HCT116 (cell line): ENCODE results near the gene RFC1. TPM values are rescaled to one million over a fixed set of nuclear protein-coding genes. Genes with fewer than 3 reads are reported as not detected.

Source experiments
- ATAC-seq: fragments of 200-7000 bp; cut with Tn5 transposase; 2 replicates; pipeline ENCODE4 v1.9.1; 2020; ENCODE audit warnings: mild to moderate bottlenecking, moderate library complexity
- BruUV-seq: library from RNA; stranded (reverse); fragments of 400-500 nt; replicated peaks from 2 replicates; lab custom pipeline; 2021; lab: Mats Ljungman, UMichigan
- CTCF ChIA-PET: fragments of 300-600 bp; sonication (Branson Sonifier 250); formaldehyde crosslinking; loops from one replicate; lab custom pipeline; 2021; ENCODE audit warnings: antibody characterized with exemption; lab: Charles Lee
- POLR2A ChIA-PET: fragments of 300-600, 350-600 bp; sonication (Branson Sonifier 250); formaldehyde crosslinking; loops from one replicate; lab custom pipeline; 2021; ENCODE audit warnings: antibody characterized with exemption; lab: Charles Lee
- RAD21 ChIA-PET, 2 experiments: fragments of 300-600 bp; sonication (Branson Sonifier 250); formaldehyde crosslinking; loops; one replicate each; lab custom pipeline; 2023; ENCODE audit warnings: low total read pairs in 2 of 2; ENCODE audit not compliant: uncharacterized antibody in 2 of 2, unreplicated experiment in 2 of 2, low non-redundant PET in 1 of 2; lab: Charles Lee
- DNase-seq: peaks from one replicate; pipeline ENCODE4 v3.0.0-alpha.2; 2010; ENCODE audit warnings: low read depth, low spot score
- H2AFZ ChIP-seq: fragments of 200-600 bp; shearing (Covaris generic), sonication (generic); 2 replicates; pipeline ENCODE4 v1.6.1; 2017; ENCODE audit warnings: low read depth, mixed run types, mixed read lengths, antibody characterized with exemption, low read length; ENCODE audit not compliant: poor library complexity, severe bottlenecking
- H3K27ac ChIP-seq: 2 replicates; pipeline ENCODE4 v1.5.1; 2012; ENCODE audit warnings: low read depth, low read length
- H3K27me3 ChIP-seq: fragments of 200-600 bp; sonication (generic); 2 replicates; pipeline ENCODE4 v1.6.1; 2016; ENCODE audit warnings: mixed run types, low read length, mixed read lengths; ENCODE audit not compliant: insufficient read depth
- H3K36me3 ChIP-seq, 2 experiments: fragments of 200-500 bp in 1 of 2; fragments of 200-600 bp in 1 of 2; sonication (Bioruptor generic) in 1 of 2; sonication (generic) in 1 of 2; 2 replicates each; pipeline versions ENCODE4 v1.5.1 to v1.6.1; 2014 to 2016; ENCODE audit warnings: low read length in 2 of 2, inconsistent platforms in 1 of 2, mixed read lengths in 1 of 2, mixed run types in 1 of 2; ENCODE audit not compliant: insufficient read depth in 2 of 2, control insufficient read depth in 1 of 2
- H3K4me1 ChIP-seq, 2 experiments: fragments of 200-600 bp in 1 of 2; sonication (generic) in 1 of 2; 2 replicates each; pipeline versions ENCODE4 v1.5.1 to v1.6.1; 2012 to 2017; ENCODE audit warnings: low read length in 2 of 2, inconsistent platforms in 1 of 2, mild to moderate bottlenecking in 1 of 2, mixed read lengths in 1 of 2, mixed run types in 1 of 2, moderate library complexity in 1 of 2; ENCODE audit not compliant: insufficient read depth in 2 of 2, control insufficient read depth in 1 of 2
- H3K4me2 ChIP-seq: fragments of 200-600 bp; sonication (generic); 2 replicates; pipeline ENCODE4 v1.6.1; 2017; ENCODE audit warnings: mixed run types, low read length, mixed read lengths
- H3K4me3 ChIP-seq, 2 experiments: fragments of 200-600 bp in 1 of 2; sonication (generic) in 1 of 2; replicated peaks in 1 of 2; 2 replicates each; pipeline ENCODE4 v1.5.1; 2011 to 2016; ENCODE audit warnings: low read length in 2 of 2, control low read depth in 1 of 2, low read depth in 1 of 2, mild to moderate bottlenecking in 1 of 2, mixed read lengths in 1 of 2, mixed run types in 1 of 2
- H3K79me2 ChIP-seq: fragments of 200-600 bp; sonication (generic); 2 replicates; pipeline ENCODE4 v1.6.1; 2017; ENCODE audit warnings: mild to moderate bottlenecking, mixed run types, low read length, moderate library complexity, mixed read lengths; ENCODE audit not compliant: insufficient read depth
- H3K9ac ChIP-seq: fragments of 200-600 bp; sonication (generic); 2 replicates; pipeline ENCODE4 v1.6.1; 2016; ENCODE audit warnings: low read length, mixed read lengths
- H3K9me2 ChIP-seq: fragments of 200-600 bp; sonication (generic), shearing (Covaris generic); 2 replicates; pipeline ENCODE4 v1.6.1; 2017; ENCODE audit warnings: mixed run types, mild to moderate bottlenecking, moderate library complexity; ENCODE audit not compliant: insufficient read depth
- H3K9me3 ChIP-seq, 2 experiments: fragments of 200-500 bp in 1 of 2; fragments of 200-600 bp in 1 of 2; sonication (Bioruptor generic) in 1 of 2; sonication (generic) in 1 of 2; 2 replicates each; pipeline ENCODE4 v1.6.1; 2014 to 2017; ENCODE audit warnings: low read length in 2 of 2, mixed read lengths in 2 of 2, inconsistent platforms in 1 of 2, low read depth in 1 of 2, mild to moderate bottlenecking in 1 of 2, mixed run types in 1 of 2, moderate library complexity in 1 of 2; ENCODE audit not compliant: control insufficient read depth in 1 of 2, insufficient read depth in 1 of 2
- H4K20me1 ChIP-seq: fragments of 200-600 bp; sonication (generic), shearing (Covaris generic); 2 replicates; pipeline ENCODE4 v1.6.1; 2017; ENCODE audit warnings: mixed run types, mild to moderate bottlenecking, moderate library complexity; ENCODE audit not compliant: insufficient read depth
- CBX3 ChIP-seq: IDR thresholded peaks from 2 replicates; pipeline ENCODE4 v1.6.1; 2012; ENCODE audit warnings: low read depth
- CEBPB ChIP-seq: IDR thresholded peaks from 2 replicates; pipeline ENCODE4 v1.6.1; 2012; ENCODE audit warnings: low read depth
- EGR1 ChIP-seq: IDR thresholded peaks from 2 replicates; pipeline ENCODE4 v1.6.1; 2012; ENCODE audit warnings: low read depth
- ELF1 ChIP-seq: IDR thresholded peaks from 2 replicates; pipeline ENCODE4 v1.6.1; 2012; ENCODE audit warnings: low read depth, borderline replicate concordance
- EZH2phosphoT487 ChIP-seq: fragments of 200-600 bp; IDR thresholded peaks from 2 replicates; pipeline ENCODE4 v1.6.1; 2018; ENCODE audit warnings: antibody characterized with exemption, borderline replicate concordance
- POLR2A ChIP-seq: IDR thresholded peaks from 2 replicates; pipeline ENCODE4 v1.7.0; 2011; ENCODE audit warnings: borderline replicate concordance; ENCODE audit not compliant: insufficient read depth, insufficient read length; ENCODE audit errors: extremely low read depth
- POLR2AphosphoS5 ChIP-seq: IDR thresholded peaks from 2 replicates; pipeline ENCODE4 v1.6.1; 2011; ENCODE audit warnings: mild to moderate bottlenecking, low read depth, low read length, moderate library complexity
- SIN3A ChIP-seq: IDR thresholded peaks from 2 replicates; pipeline ENCODE4 v1.6.1; 2012; ENCODE audit warnings: low read depth
- SP1 ChIP-seq: IDR thresholded peaks from 2 replicates; pipeline ENCODE4 v1.6.1; 2012; ENCODE audit warnings: low read depth
- SRF ChIP-seq: IDR thresholded peaks from 2 replicates; pipeline ENCODE4 v1.6.1; 2012; ENCODE audit warnings: low read depth
- TCF7L2 ChIP-seq: IDR thresholded peaks from 2 replicates; pipeline ENCODE4 v1.7.0; 2011; ENCODE audit warnings: borderline replicate concordance, inconsistent platforms; ENCODE audit not compliant: insufficient read depth, insufficient read length; ENCODE audit errors: extremely low read depth
- YY1 ChIP-seq: IDR thresholded peaks from 2 replicates; pipeline ENCODE4 v1.6.1; 2011; ENCODE audit warnings: low read length, low read depth, moderate library complexity, mild to moderate bottlenecking; ENCODE audit not compliant: insufficient replicate concordance; ENCODE audit errors: extremely low read depth
- ZFX ChIP-seq: fragments of 450-650 bp; IDR thresholded peaks from 2 replicates; pipeline ENCODE4 v1.6.1; 2017
- ZNF274 ChIP-seq: fragments of 200-500 bp; sonication (Bioruptor generic); IDR thresholded peaks from 2 replicates; pipeline ENCODE4 v1.6.1; 2014; ENCODE audit warnings: mild to moderate bottlenecking, low read depth, low read length, inconsistent platforms
- intact Hi-C: fragments of 100-400 bp; cut with micrococcal nuclease; formaldehyde crosslinking; loops from 2 replicates; pipeline ENCODE4 v1.10.0; 2022
- total RNA-seq: library from RNA; stranded (reverse); gene quantifications from one replicate; pipeline ENCODE4 v1.2.1, GENCODE V29; 2021; ENCODE audit not compliant: unreplicated experiment
- TF ChIP-seq, protein P1 (sequence below): IDR thresholded peaks from 2 replicates; pipeline ENCODE4 v1.6.1; 2012; ENCODE audit warnings: low read depth
- TF ChIP-seq, protein P2 (sequence below): IDR thresholded peaks from 2 replicates; pipeline ENCODE4 v1.6.1; 2012

Gene RFC1
- total RNA-seq, 1 experiment from 2014 or later, result 52.3 TPM

DNA sequence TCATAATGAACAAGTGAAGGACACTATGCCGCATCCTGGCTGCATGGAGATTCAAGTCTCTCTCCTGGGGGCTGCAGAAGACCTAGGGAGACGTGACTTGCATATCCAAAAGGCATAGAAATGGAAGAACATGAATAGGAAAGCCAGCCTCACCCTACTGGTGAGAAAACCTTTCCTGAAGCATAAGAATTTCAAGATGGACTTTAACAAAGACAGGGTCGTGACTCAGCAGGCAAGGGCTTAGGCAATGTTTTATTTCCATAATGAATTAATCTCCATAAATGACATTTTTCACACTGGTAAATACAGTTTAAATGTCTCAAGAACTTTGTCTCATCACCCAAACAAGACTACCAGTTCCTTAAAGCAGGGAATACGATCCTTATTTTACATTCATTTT, 78.9 kb downstream of the RFC1 start (continued):
- TF ChIP-seq, protein P1, sequence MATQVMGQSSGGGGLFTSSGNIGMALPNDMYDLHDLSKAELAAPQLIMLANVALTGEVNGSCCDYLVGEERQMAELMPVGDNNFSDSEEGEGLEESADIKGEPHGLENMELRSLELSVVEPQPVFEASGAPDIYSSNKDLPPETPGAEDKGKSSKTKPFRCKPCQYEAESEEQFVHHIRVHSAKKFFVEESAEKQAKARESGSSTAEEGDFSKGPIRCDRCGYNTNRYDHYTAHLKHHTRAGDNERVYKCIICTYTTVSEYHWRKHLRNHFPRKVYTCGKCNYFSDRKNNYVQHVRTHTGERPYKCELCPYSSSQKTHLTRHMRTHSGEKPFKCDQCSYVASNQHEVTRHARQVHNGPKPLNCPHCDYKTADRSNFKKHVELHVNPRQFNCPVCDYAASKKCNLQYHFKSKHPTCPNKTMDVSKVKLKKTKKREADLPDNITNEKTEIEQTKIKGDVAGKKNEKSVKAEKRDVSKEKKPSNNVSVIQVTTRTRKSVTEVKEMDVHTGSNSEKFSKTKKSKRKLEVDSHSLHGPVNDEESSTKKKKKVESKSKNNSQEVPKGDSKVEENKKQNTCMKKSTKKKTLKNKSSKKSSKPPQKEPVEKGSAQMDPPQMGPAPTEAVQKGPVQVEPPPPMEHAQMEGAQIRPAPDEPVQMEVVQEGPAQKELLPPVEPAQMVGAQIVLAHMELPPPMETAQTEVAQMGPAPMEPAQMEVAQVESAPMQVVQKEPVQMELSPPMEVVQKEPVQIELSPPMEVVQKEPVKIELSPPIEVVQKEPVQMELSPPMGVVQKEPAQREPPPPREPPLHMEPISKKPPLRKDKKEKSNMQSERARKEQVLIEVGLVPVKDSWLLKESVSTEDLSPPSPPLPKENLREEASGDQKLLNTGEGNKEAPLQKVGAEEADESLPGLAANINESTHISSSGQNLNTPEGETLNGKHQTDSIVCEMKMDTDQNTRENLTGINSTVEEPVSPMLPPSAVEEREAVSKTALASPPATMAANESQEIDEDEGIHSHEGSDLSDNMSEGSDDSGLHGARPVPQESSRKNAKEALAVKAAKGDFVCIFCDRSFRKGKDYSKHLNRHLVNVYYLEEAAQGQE, result no peak
- TF ChIP-seq, protein P2, sequence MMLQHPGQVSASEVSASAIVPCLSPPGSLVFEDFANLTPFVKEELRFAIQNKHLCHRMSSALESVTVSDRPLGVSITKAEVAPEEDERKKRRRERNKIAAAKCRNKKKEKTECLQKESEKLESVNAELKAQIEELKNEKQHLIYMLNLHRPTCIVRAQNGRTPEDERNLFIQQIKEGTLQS, result no peak
- no peak for TF ChIP-seq TCF7L2

DNA sequence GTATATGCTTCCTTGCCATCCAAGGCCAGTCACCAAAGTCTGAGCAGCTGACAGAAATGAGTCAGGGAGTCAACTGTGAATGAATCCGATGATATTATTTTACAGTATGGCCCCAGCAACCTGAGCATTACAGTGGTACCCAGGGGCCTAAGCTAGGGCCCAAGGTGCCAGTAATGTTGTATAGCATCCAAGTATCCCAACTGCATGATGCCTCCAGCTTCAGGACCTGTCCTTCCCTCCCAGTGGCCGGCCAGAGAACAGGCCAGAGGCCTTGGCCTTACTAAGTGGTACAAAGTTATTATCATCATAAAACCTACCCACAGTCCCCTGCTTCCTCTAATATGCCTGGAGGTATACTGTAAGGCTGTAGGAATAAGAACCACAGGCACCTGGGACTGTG, 79.9 kb downstream of the RFC1 start:
- Histone ChIP-seq H3K4me2 (no peak overlapping the region), H3K9ac (no peak overlapping the region), H3K36me3 (peaks cover 23 to 33% of the 10 kb centered on the region in 2 experiments; a peak in 3 of 4 replicates), H3K27me3 (no peaks in the 10 kb centered on the region), H2AFZ (no peak overlapping the region), H3K79me2 (no peaks in the 10 kb centered on the region), H3K27ac (no peak overlapping the region), H3K4me3 (no peak overlapping the region), H3K4me1 (no peaks in the 10 kb centered on the region), H3K9me2 (no peaks in the 10 kb centered on the region), H4K20me1 (no peaks in the 10 kb centered on the region), H3K9me3 (no peaks in the 10 kb centered on the region)
- ChIA-PET RAD21 (no interaction called here), POLR2A (no interaction called here), CTCF (no interaction called here)
- intact Hi-C loops, result no loop called here
- ATAC-seq (0 out of 2 replicates have a peak, but pooled peaks have one; percentile 25), DNase-seq (no peak)
- no TSS peak for BruUV-seq
- TF ChIP-seq ZFX (no peak), POLR2AphosphoS5 (no peak), TCF7L2 (no peak), SRF (no peak), CBX3 (no peak), SIN3A (no peak), SP1 (no peak), CEBPB (no peak), ZNF274 (no peak), EZH2phosphoT487 (no peak), ELF1 (no peak), EGR1 (no peak), YY1 (no peak), POLR2A (no peak)
- TF ChIP-seq, protein P2, result no peak
- TF ChIP-seq, protein P1, result no peak
